GM19043 (cell line): ENCODE results near the gene LANCL3.
"Not testable (repeated sequence)": the region's sequence is repeated elsewhere in the genome, so short reads cannot be mapped to it uniquely, and the experiment has no call there.

Source experiments
- ATAC-seq: cut with Tn5 transposase; IDR thresholded peaks from one replicate; pipeline ENCODE4 v1.9.1; 2021; ENCODE audit warnings: low read depth; ENCODE audit not compliant: unreplicated experiment

Gene LANCL3

DNA sequence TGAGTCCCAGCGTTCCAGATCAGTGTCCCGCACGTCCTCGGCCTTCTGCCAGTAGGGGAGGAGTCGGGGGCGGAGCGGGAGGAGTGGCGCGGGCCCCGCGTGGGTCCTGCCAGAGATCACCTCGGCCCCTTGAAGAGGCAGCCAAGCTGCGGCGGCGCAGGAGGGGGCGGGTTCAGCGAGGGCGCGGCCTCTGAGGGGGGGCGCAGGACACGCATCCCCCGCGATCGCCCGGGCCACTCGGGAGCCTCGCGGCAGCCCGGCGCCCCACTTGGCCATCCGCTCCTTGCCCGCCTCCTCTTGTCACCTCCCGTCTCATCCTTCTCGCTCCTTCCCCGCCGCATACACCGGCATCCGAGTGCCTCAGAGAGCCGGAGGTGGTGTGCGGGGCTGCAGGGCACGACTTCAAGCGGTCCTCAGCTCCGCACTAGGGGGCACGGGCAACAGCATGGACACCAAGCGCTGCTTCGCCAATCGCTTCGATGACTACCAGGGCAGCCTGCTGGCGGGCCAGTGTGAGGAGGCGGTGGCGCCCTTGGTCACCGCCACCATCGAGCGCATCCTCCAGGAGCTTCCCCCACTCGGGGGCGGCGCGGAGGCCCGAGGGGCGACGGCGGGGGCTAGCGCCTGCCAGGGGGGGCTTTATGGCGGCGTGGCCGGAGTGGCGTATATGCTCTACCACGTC is at the start of gene LANCL3:
Gene LANCL3, plus strand, starts transcription at position 236 of the 682 bp plus-strand sequence. Its CDS starts 210 bp downstream, at position 446.
- ATAC-seq, result not testable (repeated sequence)

GRCh38 chrX:37523673-37524072 is 47.8 kb upstream of the LANCL3 start:
- ATAC-seq, result not testable (repeated sequence)

DNA sequence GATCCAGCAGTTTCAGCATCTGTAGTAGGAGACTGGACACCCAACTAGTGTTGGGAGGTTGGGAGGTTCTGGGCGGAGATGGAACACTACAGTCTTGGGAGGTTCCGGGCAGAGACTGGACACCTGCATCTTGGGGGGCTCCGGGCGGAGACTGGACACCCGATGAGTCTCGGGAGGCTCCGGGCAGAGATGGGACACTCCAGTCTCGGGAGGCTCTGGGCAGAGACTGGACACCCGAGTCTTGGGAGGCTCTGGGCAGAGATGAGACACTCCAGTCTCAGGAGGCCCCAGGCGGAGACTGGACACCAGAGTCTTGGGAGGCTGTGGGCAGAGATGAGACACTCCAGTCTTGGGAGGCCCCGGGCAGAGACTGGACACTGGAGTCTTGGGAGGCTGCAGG is 29.5 kb upstream of the LANCL3 start:
- ATAC-seq, result no peak

GRCh38 chrX:37542791-37543190 is 28.7 kb upstream of the LANCL3 start:
- no peak for ATAC-seq

DNA sequence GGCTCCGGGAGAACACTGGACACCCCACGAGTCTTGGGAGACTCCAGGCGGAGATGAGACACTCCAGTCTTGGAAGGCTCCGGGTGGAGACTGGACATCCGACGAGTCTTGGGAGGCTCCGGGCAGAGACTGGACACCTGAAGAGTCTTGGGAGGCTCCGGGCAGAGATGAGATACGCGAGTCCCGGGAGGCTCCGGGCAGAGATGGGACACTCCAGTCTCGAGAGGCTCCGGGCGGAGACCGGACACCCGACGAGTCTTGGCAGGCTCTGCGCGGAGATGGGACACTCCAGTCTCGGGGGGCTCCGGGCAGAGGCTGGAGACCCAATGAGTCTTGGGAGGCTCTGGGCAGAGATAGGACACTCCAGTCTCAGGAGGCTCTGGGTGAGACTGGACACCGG is 28.1 kb upstream of the LANCL3 start:
- no peak for ATAC-seq

- not testable (repeated sequence) for ATAC-seq
These were observed 26.9 kb upstream of the LANCL3 start for GRCh38 chrX:37544531-37544930.

GRCh38 chrX:37545066-37545465 is 26.4 kb upstream of the LANCL3 start:
- no peak for ATAC-seq

- not testable (repeated sequence) for ATAC-seq
These were observed 21.8 kb upstream of the LANCL3 start for GRCh38 chrX:37549619-37550018.

DNA sequence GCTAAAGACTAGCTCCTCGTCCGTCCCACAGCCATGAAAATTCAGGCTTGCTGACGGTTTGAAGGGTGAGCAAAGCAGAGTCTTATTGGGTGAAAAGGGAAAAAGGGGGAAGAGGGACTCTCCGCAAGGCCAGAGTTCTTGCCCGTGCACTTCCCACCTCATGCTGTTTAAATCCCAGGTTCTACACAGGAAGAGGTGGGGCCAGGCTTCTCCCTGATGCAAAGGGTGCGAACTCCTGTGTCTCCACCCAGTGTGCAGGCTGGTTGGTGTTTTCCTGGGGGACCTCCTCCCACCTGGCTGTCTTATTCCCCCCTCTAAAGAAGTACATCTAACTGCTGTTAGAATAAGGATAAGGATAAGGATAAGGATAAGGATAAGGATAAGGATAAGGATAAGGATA is 18.0 kb upstream of the LANCL3 start:
- ATAC-seq, result no peak

DNA sequence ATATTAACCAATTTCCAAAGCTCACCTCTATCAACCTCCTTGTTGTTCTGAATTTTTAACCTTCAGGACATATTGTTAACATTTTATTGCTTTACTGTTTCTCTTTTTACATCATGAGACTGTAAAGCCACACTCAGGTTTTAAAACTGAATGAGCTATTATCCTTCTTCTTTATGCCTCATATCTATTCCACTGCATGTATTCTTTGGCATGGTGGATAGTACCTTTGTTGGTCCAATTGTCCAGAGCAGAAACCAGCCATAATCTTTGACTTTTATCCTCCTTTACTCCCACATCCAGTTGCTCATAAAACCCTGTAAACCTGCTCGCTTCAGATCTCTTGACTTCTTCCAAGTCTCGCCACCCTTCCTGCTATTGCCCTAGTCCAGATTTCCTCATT is 6.2 kb upstream of the LANCL3 start:
- ATAC-seq, result not testable (repeated sequence)

- not testable (repeated sequence) for ATAC-seq
These were observed 1.1 kb upstream of the LANCL3 start for GRCh38 chrX:37570349-37570748.

DNA sequence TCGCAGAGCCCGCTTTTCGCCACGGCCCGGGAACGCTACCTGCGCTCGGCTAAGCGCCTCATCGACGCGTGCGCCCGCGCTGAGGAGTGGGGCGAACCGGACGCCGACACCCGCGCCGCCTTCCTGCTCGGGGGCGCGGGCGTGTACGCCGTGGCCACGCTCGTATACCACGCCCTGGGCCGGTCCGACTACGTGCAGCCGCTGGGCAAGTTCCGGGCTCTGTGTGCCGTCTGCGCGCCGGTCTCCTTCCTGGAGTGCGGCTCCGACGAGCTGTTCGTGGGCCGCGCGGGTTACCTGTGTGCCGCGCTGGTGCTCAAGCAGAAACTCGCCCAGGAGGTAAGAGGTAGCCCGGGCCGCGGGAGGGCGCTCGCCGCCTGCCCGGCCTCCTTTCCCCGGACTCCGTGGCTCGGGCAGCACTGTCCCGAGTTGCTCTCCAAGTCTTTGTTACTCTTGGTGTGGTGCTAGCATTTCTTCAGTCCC is 687 bp downstream of the LANCL3 start:
- not testable (repeated sequence) for ATAC-seq

DNA sequence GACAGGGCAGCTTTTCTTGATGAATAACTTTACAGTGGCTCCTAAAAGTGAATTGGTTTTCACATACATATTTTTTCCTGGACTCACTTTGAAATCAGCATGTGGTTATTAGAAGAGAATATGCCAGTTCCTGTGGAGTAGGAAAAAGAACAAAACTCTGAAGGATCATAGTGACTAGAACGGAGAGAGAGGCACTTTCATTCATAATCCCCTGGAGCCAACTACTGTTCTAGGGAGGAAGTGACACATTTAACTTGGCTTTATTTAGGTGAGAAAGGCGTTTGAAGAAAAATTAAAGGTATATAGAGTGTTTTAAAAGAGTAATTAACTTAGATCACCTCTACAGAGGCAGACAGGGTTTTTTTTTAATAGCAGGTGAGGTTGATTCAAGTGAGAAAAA is 1.7 kb downstream of the LANCL3 start:
- ATAC-seq, result not testable (repeated sequence)

DNA sequence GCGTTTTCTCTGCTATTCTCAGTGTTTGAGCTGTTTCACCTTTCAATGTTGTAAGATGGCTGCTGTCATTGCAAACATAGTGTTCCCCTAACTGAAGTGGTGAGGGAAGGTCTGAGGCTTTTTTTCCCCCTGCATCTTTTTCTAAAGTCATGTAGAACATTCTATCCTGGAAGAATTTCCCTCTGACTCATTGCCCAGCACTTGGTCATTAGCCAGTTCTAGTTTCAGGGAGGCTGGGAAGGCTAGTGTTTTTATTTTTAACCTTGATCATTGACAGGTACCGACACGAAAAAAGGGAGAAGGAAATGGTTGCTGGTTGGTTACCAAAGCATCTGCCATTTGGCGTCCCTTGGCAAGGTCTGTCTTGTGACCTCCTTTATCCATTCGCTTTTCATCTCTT is 6.6 kb downstream of the LANCL3 start:
- ATAC-seq, result no peak

GRCh38 chrX:37580080-37580479 is 8.6 kb downstream of the LANCL3 start:
- ATAC-seq, result no peak

DNA sequence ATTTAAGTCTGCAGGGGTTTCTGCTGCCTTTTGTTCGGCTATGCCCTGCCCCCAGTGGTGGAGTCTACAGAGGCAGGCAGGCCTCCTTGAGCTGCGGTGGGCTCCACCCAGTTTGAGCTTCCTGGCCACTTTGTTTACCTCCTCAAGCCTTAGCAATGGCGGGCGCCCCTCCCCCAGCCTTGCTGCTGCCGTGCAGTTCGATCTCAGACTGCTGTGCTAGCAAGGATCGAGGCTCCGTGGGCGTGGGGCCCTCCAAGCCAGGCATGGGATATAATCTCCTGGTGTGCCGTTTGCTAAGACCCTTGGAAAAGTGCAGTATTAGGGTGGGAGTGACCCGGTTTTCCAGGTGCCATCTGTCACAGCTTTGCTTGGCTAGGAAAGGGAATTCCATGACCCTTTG is 15.9 kb downstream of the LANCL3 start:
- not testable (repeated sequence) for ATAC-seq

DNA sequence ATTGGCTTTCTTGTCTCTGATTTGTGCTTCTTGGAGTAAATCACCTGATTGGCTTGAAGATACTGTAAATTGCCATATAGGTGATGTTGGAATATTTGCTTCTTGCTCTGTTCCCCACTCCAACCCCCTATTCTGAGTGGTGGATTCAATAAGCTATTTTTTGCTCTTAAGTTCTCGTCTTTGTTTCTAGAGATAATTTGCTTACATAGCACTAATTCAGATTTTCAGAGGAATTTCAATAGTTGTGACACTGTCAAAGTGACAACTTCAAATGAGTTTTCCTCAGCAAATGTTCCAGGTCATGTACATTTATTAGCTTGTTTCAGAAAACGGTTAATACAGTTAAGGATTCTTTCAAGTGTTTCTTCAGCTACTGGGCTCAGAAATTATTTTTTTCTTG is 18.6 kb downstream of the LANCL3 start:
- ATAC-seq, result no peak

DNA sequence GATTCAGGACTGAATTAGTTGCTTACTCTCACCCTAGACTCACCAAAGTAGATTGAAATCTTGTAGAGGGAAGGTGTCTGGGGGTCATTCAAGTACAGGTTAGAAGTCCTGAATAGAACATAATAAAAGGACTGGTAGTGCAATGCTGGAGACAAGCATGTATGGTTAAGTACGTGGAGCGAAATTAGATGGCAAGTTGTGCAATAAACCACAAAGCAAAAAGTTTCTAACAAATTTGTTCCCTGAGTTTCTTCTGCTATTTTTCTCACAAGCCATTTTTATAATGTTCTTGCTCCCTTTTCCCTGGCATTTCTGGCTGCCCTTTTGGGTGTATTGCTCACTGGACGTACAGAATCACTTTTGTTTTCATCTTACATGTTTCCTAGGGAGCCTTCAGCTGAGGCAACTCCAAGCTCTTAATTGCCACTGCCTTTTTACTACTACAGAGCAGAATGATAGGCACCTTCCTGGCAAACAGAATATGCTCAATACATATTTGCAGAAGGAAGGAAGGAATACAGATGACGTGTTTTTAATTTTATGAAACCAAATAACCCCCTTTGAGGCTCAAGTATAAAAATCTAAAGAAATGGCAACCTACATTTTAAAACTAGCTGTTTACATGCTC is 23.4 kb downstream of the LANCL3 start:
- no peak for ATAC-seq

GRCh38 chrX:37599729-37600128 is 28.3 kb downstream of the LANCL3 start:
- ATAC-seq, result no peak

GRCh38 chrX:37603938-37604409 is 32.5 kb downstream of the LANCL3 start:
- ATAC-seq, result no peak

DNA sequence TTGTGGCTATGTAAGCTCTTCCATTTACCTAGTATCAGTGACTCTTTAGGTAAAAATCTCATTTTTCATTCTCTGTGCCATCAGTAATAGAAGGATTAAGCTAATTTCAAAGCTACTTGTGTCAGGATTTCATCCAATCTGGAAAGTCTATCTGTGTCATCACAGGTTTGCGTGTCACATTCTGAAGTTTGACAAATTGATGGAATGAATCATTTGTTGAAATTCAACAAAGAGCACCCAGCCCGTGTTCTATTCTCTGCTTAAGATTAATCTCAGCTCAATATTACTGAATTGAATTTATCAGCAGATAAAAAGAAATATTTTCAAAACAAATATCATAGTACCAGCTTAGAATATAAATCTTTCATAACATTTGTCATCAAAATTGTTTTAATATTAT is 35.8 kb downstream of the LANCL3 start:
- no peak for ATAC-seq

GRCh38 chrX:37608156-37608555 is 36.7 kb downstream of the LANCL3 start:
- no peak for ATAC-seq
